ENCODE results near the gene RPL18.

RPL18 gene

GRCh38 chr19:48629297-48629598 is 10.3 kb upstream of the RPL18 start:
- DNase-seq, result no peak

- no peak for DNase-seq
Observed at GRCh38 chr19:48628486-48629296, 9.7 kb upstream of the RPL18 start.

- no peak for DNase-seq
Observed at GRCh38 chr19:48627865-48628314, 8.9 kb upstream of the RPL18 start.

GRCh38 chr19:48627201-48627864 is 8.4 kb upstream of the RPL18 start:
- DNase-seq, result no peak

DNA sequence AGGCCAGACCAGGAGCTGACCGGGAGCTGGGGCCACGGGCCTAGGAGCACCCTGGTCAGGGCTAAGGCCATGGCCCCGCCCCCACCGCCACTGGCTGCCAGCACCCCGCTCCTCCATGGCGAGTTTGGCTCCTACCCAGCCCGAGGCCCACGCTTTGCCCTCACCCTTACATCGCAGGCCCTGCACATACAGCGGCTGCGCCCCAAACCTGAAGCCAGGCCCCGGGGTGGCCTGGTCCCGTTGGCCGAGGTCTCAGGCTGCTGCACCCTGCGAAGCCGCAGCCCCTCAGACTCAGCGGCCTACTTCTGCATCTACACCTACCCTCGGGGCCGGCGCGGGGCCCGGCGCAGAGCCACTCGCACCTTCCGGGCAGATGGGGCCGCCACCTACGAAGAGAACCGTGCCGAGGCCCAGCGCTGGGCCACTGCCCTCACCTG is 6.9 kb upstream of the RPL18 start:
- DNase-seq, result no peak

DNA sequence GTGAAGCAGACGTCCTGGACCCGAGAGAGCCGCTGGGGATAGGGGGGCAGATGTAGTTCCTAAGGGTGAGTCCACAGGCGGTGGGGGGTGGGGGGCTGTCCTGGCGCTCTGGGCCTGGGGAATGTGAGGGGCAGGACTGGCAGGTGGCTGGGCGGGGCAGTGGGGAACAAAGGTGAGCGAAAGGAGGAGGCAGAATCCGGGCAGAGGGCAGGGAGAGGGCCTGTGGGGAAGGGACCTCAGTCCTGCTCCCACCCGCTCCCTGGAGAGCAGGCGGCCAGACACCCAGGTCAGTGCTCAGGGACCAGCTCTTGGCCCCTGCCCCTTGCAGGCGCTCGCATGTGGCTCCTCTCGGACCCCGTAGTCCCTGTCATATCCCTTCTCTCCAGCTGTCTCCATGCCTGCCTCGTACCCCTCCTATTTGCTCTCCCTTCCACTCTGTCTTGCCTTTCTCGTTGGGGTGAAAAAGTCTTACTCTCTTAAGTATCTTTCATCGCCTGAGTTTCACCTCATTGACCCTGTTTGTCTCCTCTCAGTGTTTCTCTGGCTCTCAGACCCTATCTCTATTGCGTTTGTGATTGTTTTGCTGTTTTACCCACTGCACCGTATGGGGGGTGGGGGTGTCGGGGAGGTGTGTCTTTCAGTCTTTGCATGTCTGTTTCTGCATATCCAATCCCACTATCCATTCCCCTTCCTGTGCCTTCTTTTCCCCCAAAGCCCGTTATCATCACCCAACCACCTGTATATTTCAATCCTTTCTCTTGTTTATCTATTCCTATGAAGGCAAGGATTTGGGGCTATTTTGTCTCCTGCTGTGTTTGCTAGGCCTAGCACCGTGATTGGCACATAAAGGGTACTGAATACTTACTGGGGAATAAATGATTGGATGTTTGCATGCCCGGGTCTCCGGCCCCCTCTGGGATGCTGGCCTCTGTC is 6.1 kb upstream of the RPL18 start:
- no peak for DNase-seq

DNA sequence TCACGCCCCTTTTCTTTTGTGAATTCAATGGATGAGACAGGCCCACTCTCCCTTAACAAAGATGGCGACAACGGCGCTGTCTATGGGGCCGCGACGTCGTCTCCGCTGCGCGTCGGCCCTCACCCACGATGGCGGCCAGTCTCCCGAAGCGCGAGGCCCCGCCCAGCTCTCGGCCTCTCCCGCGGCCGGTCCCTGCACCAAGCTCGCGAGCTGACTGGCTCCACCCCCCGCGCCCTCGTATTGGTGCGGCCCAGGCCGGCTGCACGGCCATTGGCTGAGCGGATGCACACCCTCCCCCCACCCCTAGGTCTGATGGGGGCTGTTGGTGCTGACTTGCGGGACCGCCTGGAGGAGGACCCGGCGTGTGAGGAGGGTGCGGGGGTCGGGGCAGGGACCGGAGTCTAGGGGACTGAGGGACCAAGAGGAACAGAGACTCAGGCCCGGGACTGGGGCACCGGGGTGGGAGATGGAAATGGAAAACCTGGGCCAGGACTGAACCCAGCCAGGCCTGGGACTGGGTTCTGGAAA is 5.2 kb upstream of the RPL18 start:
- DNase-seq, result peak; percentile 90 to 91

DNA sequence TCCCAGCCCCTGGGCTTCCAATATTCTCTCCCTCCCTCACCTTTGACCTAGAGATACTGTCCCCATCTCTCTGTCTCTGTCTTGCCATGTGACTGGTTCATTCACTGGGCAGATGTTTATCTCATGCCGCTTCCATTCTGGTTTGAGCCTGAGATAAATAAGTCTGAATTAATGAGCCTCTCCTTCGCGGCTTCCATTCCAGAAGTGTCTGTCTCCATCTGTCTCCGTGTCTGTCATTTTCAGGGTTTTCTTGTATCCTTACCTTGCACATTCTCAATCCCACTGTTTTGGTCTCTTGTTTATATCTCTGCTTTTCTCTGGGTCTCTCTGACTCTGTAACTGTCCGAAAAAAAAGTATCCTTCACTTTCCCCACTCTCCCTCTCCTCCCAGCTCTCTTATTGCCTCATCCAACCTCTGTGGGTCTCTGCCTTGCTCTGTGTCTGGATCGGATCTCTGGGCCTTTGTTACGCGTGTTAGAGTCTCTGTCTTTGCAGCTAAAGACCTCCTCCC is 4.6 kb upstream of the RPL18 start:
- no peak for DNase-seq

- DNase-seq, result peak; percentile 40 to 56
Observed at GRCh38 chr19:48619692-48620585, 961 bp upstream of the RPL18 start.

DNA sequence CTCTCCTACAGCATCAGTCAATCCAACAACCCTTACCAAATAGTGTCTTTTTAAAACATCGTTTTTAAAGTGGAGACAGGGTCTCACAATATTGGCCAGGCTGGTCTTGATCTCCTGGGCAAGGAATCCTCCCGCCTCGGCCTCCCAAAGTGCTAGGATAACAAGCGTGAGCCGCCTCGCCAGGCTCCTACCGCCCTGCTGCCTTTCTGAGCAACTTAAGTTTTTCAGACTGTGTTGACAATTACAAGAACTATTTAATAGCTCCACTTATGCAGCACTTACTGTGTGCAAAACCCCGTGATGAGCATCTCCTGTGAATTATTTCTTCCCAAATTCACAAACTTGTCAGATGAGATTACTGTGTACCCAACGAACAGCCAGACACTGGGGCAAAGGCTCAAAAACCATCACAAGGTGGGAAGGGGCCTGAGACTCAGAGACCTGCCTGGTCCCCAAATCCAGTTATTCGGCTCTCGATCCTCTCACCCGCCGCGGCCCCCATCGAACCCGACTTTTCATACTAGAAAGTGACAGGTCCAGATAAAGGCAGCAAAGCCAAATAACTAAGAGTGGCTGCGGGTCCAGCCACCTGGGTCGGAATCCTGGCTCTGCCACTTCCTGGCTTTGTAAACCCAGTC is 581 bp downstream of the RPL18 start:
- no peak for DNase-seq

DNA sequence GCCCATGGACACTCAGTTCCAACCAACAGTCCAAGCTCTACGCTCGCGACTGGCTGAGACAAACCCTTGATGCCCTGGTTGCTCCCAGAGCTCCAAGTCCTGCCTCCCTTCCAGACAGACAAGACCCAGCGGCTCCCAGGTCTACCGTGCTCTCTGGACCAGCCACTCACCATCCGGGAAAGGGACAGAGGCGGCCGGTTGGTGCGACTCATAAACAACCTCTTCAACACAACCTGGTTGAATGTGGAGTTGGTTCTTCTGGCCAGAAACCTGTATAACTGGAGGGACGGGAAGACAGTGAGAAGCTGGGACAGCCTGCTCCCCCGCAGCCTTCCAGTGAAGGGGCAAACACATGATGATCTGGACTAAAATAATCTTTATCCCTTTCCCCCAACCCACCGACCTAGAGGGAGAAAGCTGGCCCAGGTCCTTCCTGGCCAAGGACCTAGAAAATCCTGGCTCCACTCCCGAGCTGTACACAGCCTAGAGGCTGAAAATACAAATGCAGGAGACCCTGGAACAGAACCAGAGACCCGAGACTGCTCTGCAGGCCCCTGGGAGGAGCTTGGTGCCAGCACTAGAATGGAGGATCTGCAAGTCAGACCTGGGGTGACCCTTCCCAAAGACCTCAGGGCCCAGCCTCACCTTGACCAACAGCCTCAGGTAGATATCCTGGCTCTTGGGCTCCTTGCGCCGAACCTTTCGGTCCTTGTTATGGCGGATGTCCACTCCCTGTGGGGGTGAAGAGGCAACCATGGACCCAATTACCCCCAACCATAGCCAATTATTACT is 1.6 kb downstream of the RPL18 start:
- DNase-seq, result no peak

- no peak for DNase-seq
Observed at GRCh38 chr19:48616491-48617056, 2.4 kb downstream of the RPL18 start.

DNA sequence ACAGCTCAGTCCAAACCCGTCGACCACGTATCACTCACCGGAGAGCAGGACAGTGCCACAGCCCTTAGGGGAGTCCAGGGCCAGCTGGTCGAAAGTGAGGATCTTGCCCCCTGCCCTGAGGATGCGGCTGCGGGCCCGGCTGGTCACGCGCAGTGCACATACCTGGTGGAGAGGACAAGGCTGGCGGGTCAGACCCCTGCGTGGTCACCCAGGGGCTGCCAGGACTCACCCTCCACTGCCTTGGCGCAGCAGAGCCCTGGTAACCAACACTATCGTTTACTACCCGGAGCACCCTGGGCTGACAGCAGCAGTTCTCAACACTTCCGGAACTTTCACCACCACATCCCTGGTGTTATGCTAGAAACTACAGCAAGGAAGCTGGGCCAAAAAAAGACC is 2.9 kb downstream of the RPL18 start:
- DNase-seq, result no peak

DNA sequence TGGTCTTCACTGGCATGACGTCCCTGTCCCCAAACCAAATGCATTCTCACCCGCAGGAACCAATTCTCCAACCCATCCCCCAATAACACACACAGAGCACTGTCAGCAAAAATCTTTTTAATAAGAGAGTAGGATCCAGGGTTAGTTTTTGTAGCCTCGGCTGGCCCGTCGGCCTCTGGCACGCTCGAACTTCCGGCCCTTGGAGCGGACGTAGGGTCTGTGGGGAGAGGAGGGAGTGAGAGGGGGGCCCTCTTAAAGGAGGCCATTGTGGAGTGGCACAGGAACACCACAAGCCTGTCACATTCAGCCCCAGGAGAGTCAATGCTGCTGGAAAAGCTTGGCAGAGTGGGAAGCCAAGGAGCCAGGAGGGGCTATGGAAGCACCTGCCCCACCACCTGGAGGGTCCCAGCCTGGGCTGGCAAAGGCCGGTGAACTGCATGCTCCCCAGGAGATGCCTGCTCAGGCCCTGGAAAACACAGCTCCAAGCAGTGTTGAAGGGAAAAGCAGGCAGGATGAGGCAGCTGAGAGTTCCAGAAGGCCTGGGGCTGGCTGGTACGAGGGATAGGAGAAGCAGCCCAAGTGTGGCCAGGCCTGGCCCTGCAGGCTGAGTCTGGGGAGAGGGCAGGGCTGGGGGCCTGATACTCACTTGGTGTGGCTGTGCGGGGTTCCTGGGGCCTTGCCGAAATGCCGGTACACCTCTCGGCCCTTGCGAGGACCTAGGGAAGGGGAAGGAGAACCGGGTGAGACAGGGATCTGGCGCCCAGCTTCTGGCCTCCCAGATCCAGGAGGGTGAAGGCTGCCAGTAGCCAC is 3.5 kb downstream of the RPL18 start:
- DNase-seq, result no peak

DNA sequence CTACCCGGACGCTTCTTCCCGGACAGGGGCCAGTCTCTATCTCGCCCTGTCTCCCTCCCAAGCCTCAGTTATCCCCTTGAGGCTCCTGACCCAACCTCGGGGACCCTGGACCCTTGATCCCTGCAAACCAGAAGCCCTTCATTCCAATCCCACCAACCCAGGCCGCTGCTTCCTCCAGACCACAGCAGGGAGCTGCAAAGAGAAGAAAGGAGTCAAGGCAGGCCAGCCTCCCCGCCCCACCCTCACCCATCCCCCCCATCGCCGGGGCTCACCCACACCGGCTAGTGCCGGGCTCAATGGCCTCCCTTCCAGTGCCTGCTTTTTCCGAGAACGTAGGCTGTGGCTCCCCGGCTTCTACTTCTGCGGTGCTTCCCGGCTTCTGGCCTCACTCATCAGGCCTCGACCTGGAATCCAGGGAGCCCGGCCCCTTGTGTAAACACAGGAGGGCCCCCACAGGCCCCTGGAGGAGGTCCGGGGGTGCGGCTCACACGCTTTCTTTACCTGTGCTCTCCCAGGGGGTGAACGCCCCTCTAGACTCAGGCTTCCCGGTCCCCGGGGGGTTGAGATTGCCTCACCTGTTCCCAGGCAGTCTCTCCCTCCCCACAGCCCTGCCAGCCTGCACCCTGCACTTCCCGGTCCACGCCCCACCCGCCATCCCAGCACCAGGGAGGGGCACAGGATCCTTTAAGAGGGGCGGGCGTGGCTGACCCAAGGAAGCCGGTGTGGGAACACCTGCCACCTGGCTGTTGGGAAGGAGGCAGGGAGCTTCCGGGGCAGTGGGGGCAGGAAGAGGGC is 4.3 kb downstream of the RPL18 start, which contains the start of gene FAM83E:
Gene FAM83E (minus strand): TSS at position 641 of the 795 bp plus-strand sequence. CDS start 1,704 bp downstream, outside the sequence.
- no peak for DNase-seq

GRCh38 chr19:48613852-48614435 is 5.0 kb downstream of the RPL18 start:
- no peak for DNase-seq

- DNase-seq, result no peak
Observed at GRCh38 chr19:48613024-48613851, 5.7 kb downstream of the RPL18 start.

Measured in inflammatory macrophage treated with lipopolysaccharide for 1 hour (primary cell).